Astrocyte (in vitro differentiated cells and primary cell): ENCODE results near the gene ZNF415.

Source experiments
- EZH2 ChIP-seq: IDR thresholded peaks from 2 replicates; pipeline ENCODE4 v1.6.1; 2012; ENCODE audit warnings: mild to moderate bottlenecking, low read length, inconsistent platforms; ENCODE audit not compliant: insufficient read depth
- TF ChIP-seq, protein P1 (sequence below): IDR thresholded peaks from 2 replicates; pipeline ENCODE4 v1.5.1; 2011; ENCODE audit warnings: low read depth, mild to moderate bottlenecking, inconsistent platforms, low read length, moderate library complexity; ENCODE audit not compliant: insufficient read depth

DNA sequence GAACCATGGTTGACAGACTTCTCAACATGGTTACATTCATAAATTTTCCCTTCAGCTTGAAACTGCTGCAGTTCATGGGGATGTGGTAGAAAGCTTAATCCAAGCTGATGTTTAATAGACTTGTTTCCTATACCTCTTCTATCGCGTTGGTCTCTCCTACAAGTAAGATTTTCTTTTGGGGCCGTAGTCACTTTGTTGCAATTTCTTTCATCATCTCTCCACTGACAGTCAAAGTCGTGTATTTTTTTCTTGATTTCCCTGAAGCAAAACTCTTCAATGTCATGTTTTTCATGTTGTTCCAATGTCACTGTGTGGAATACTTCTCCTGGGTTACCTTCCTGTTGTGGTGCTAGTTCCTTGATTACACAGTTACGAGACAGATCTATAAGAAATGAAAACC, 23.2 kb downstream of the ZNF415 start:
- TF ChIP-seq, protein P1, sequence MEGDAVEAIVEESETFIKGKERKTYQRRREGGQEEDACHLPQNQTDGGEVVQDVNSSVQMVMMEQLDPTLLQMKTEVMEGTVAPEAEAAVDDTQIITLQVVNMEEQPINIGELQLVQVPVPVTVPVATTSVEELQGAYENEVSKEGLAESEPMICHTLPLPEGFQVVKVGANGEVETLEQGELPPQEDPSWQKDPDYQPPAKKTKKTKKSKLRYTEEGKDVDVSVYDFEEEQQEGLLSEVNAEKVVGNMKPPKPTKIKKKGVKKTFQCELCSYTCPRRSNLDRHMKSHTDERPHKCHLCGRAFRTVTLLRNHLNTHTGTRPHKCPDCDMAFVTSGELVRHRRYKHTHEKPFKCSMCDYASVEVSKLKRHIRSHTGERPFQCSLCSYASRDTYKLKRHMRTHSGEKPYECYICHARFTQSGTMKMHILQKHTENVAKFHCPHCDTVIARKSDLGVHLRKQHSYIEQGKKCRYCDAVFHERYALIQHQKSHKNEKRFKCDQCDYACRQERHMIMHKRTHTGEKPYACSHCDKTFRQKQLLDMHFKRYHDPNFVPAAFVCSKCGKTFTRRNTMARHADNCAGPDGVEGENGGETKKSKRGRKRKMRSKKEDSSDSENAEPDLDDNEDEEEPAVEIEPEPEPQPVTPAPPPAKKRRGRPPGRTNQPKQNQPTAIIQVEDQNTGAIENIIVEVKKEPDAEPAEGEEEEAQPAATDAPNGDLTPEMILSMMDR: no peak
- no peak for TF ChIP-seq EZH2
